ENCODE measurements around the gene ZNF593.

ZNF593 gene

DNA sequence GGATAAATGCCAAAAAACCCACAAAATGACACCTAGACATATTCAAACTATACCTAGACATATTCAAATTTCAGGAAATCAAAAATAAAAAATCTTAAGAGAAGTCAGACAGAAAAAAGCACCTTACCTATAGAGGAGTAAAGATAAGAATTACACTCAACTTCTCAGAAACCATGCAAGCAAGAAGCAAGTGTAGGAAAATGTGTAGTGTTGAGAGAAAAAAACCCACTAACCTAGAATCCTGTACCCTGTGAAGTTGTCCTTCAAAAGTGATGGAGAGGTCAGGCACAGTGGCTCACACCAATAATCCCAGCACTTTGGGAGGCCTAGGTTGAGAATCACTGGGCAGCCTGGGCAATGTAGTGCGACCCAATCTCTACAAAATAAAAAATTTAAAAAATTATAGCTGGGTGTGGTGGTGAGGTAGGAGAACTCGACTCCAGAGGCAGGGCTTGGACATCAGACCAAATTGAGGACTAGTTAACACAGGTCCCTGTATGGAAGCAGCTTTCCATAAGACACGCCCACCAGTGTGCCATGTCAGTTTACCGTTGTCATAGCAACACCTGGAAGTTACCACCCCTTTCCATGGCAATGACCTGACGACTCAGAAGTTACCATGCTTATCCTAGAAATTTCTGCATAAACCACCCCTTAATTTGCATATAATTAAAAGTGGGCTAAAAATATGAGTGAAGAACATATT is 37.4 kb upstream of the ZNF593 start:
- no peak for TF ChIP-seq JUND (IDR thresholded peaks at IDR 0.05; ENCODE audit: low read depth)
- in situ Hi-C loops (cut with HindIII; ENCODE audit: low pct_unique_long_range_greater_than_20kb, low sequenced_read_pairs), result no loop called here
- DNase-seq (ENCODE audit: low read depth in 1 of 2, low spot score in 1 of 2), result peak in 1 of 2 experiments; percentile 69

DNA sequence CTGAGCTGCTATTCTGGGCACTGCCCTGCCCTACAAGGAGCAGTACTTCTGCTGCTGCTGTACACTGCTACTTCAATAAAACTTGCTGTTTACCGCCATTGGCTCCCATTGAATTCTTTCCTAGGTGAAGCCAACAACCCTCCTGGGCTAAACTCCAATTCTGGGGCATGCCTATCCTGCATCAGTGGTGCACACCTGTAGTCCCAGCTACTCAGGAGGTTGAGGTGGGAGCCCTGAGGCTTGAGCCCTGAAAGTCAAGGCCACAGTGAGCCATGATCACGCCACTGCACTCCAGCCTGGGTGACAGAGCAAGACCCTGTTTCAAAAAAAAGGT is 36.9 kb upstream of the ZNF593 start:
- in situ Hi-C loops (cut with HindIII; ENCODE audit: low pct_unique_long_range_greater_than_20kb, low sequenced_read_pairs), result no loop called here
- DNase-seq (ENCODE audit: low read depth in 1 of 2, low spot score in 1 of 2), result no peak
- no peak for TF ChIP-seq JUND (IDR thresholded peaks at IDR 0.05; ENCODE audit: low read depth)

DNA sequence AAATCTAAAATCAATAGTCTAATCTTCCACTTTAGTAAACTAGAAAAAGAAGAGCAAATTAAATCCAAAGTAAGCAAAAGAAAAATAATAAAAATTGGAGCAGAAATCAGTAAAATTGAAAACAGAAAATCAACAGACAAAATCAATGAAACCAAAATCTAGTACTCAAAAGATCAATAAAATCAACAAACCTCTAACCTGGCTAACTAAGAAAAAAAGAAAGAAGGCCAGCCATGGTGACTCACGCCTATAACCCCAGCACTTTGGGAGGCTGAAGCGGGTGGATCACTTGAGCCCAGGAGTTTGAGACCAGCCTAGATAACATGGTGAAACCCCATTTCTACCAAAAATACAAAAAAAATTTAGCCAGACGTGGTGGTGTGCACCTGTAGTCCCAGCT is 35.2 kb upstream of the ZNF593 start:
- no peak for TF ChIP-seq JUND (IDR thresholded peaks at IDR 0.05; ENCODE audit: low read depth)
- DNase-seq (ENCODE audit: low read depth in 1 of 2, low spot score in 1 of 2), result no peak
- in situ Hi-C loops (cut with HindIII; ENCODE audit: low pct_unique_long_range_greater_than_20kb, low sequenced_read_pairs), result no loop called here

DNA sequence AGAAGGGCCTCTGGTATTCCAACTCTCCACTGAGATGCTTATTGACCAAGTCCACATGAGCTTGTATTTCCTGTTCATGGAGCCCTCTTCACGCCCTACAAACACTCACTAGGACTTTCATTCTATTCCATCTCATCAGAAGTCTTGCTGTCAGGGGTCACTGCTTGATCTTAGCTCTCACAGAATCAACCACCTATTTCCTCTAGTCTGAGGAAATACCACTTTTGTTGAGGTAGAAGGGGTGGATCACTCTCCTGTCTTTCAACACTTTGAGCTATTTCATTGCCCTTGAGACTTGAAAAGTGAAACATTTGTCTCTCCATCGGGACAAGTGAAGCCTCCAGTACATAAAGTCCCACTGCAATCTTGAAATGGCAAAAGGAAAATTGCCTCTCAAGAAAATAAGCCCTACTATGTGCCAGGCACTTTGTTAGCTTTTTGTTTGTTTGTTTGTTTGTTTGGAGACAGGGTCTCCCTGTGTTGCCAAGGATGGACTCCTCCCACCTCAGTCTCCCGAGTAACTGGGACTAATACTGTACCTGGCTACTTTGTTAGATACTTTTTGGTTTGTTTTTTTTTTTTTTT is 30.6 kb upstream of the ZNF593 start:
- in situ Hi-C loops (cut with HindIII; ENCODE audit: low pct_unique_long_range_greater_than_20kb, low sequenced_read_pairs), result no loop called here
- no peak for TF ChIP-seq JUND (IDR thresholded peaks at IDR 0.05; ENCODE audit: low read depth)
- DNase-seq (ENCODE audit: low read depth in 1 of 2, low spot score in 1 of 2), result no peak

DNA sequence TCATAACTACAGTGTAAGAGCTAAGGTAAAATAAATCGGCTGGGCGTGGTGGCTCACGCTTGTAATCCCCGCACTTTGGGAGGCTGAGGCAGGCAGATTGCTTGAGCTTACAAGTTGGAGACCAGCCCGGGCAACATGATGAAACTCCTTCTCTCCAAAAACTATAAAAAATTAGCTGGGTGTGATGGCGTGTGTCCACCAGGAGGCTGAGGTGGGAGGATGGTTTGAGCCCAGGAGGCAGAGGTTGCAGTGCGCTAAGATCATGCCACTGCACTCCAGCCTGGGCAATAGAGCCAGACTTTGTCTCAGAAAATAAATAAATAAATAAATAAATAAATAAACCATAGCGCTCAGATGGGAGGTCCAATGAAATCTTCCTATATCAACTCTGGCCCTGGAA is 27.5 kb upstream of the ZNF593 start:
- no peak for DNase-seq (ENCODE audit: low read depth in 1 of 2, low spot score in 1 of 2)
- TF ChIP-seq JUND (IDR thresholded peaks at IDR 0.05; ENCODE audit: low read depth), result no peak
- in situ Hi-C loops (cut with HindIII; ENCODE audit: low pct_unique_long_range_greater_than_20kb, low sequenced_read_pairs), result no loop called here

DNA sequence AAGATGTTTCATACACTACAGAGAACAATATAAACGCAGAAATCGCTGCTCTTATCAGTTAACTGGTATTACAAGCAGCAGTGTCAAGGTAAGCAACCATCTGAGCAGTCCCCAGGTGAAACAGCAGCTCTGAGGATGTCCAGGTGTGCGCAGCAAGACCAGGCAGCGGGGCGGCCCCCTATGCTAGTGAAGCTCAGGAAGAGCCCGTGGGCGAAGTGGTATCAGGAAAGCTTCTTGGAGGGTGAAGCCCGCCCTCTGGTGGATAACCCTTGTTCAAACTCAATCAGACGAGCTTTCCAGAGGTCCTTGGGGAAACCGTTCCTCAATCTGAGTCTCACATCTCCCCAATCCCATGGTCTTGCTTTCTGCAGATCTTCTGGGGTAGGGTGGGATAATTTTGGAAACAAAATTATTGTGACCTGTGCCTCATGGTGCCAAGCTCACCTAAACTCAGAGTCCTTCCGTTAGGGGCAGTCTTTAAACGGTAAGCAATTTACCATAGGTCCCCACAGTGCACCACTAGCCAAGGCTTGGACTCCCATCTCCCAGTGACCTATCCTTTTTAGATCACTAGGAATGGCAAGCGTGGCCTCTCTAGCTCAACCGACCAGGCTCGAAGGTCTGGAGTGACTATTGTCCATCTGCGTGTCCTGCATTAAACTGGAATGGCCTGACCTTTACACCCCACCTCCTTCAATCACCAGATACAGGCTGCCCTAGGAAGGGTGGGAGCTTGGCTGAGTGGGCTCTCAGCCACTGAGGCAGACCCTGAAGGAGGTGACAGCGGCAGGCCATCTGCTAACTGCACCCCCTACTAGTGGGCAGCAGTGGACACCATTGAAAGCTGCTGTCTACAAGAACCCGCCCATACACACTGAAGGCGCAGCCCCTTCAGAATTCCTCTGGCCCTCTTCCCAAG is 24.4 kb upstream of the ZNF593 start:
- in situ Hi-C loops (cut with HindIII; ENCODE audit: low pct_unique_long_range_greater_than_20kb, low sequenced_read_pairs), result no loop called here
- no peak for TF ChIP-seq JUND (IDR thresholded peaks at IDR 0.05; ENCODE audit: low read depth)
- peak; percentile 37 to 84 for DNase-seq (ENCODE audit: low read depth in 1 of 2, low spot score in 1 of 2)

DNA sequence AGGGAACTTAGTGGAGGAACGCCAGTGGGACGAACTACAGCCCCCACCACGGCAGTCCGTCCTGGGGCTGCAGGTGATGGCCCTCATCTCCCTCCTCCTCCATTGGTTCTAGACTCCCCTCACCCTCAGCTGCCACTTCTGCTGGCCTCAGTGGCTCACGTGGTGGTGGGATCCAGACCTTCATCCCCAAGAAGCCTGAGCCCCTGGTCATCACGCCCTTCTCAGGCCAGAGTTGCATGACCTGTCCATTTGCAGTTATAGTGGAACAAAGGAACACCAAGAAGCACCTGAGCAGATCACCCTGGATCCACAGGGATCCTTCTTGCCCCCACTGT is 23.8 kb upstream of the ZNF593 start:
- no peak for DNase-seq (ENCODE audit: low read depth in 1 of 2, low spot score in 1 of 2)
- in situ Hi-C loops (cut with HindIII; ENCODE audit: low pct_unique_long_range_greater_than_20kb, low sequenced_read_pairs), result no loop called here

DNA sequence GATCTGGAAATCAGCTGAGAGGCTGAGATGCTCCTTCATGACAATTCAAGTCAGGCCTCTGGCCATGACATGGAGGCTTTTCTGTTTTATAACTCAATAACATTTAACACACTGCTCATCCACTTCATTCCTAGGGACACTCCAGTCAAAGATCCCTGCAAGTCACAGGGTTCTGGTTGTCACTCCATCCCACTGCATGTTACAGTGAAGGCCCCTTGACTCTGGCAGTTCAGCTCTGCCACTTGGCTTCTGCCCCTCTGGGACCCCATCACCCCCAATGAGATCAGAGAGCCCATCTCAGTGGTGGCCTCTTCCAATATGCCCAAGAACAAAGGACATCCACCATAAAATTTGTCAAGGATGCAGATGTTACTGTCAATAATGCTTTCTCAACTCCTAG is 20.8 kb upstream of the ZNF593 start:
- in situ Hi-C loops (cut with HindIII; ENCODE audit: low pct_unique_long_range_greater_than_20kb, low sequenced_read_pairs), result no loop called here
- no peak for TF ChIP-seq JUND (IDR thresholded peaks at IDR 0.05; ENCODE audit: low read depth)
- no peak for DNase-seq (ENCODE audit: low read depth in 1 of 2, low spot score in 1 of 2)

More for the DNA sequence above, 23.8 kb upstream of the ZNF593 start:
- no peak for TF ChIP-seq JUND (IDR thresholded peaks at IDR 0.05; ENCODE audit: low read depth)

DNA sequence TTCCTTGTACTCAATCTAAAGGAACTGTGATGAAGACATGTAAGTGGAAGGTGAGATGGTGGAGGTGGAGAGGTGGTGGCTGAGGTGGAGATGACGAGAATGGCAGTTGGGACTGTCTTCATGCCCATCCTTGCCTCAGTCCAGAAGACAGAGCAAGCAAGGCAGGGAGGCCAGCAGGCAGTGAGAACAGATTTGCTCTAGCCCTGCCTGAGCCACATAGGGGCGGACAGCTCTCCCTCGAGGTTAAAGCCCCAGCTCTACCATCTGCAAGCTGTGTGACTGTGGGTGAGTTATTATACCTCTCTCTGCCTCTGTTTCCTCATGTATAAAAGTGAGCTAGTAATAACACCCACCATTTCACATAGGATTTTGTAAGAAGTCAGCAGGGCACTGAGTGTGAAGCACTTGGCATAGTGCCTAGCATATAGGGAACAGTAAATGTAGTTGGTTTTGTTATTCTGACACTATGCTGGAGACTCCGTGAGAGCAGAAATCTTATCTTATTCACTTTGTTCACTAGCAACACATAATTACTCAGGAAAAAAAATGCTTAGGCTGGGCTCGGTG is 15.7 kb upstream of the ZNF593 start:
- TF ChIP-seq JUND (IDR thresholded peaks at IDR 0.05; ENCODE audit: low read depth), result no peak
- in situ Hi-C loops (cut with HindIII; ENCODE audit: low pct_unique_long_range_greater_than_20kb, low sequenced_read_pairs), result no loop called here
- DNase-seq (ENCODE audit: low read depth in 1 of 2, low spot score in 1 of 2), result no peak

DNA sequence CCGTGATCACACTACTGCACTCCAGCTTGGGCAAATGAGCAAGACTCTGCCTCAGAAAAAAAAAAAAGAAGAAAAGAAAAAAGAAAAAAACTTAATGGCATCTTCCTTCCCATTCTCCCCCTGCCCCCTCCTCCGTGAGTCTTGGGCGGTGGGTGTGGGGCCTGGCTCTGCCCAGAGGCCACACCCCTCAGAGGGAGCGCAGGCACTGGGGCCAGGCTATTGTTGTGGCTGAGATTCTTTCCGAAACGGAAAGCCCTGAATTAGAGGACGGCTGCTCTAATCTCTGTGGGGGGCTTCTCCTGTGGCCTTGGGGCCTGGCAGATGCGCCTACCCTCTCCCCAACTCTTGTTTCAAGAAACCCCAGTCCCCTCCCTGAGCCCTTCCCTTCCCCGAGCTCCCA is 15.0 kb upstream of the ZNF593 start:
- no peak for DNase-seq (ENCODE audit: low read depth in 1 of 2, low spot score in 1 of 2)
- in situ Hi-C loops (cut with HindIII; ENCODE audit: low pct_unique_long_range_greater_than_20kb, low sequenced_read_pairs), result no loop called here
- no peak for TF ChIP-seq JUND (IDR thresholded peaks at IDR 0.05; ENCODE audit: low read depth)

DNA sequence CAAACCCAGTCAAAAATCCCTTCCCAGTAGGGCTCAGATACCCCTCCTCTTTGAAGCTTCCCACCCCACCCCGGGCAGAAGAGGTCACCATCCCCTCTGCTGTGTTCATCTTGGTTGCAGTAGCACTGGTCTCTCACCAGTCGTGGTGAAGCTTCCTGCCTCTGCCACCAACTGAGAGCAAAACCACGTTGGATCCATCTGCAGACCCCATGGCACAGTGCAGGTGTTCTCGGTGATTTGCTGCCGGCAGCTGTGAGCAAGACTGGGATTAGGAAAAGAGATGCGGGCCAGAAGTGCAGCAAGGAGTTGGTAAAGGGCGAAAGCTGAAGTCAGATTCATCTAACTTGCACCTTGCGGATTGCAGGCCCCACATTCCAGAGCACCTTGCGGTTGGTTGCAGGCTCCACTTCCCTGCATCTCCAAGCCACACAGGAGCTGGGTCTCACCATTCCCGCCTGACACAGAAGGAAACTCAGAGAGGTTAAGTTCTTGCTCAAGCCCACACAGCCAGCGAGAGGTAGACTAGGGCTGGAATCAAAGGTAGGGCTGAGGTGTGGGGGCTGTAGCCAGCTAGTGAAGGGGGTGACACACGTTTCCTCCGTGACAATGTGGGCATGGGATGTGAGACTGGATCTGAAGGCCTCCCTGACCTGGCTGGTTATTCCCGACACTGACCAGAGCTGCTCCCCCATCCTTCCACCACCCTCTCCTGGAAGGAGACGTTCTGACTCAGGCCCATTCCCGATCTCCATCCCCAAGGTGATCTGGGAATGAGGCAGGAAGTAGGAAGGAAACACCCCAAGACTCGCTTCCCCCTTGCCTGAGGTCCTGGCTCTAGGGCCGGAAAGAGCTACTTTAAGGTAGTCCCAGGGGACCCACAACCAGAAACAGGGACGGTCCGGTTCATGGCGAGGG is 14.1 kb upstream of the ZNF593 start:
- DNase-seq (ENCODE audit: low read depth in 1 of 2, low spot score in 1 of 2), result no peak
- no peak for TF ChIP-seq JUND (IDR thresholded peaks at IDR 0.05; ENCODE audit: low read depth)
- in situ Hi-C loops (cut with HindIII; ENCODE audit: low pct_unique_long_range_greater_than_20kb, low sequenced_read_pairs), result no loop called here

Measured in T47D (cell line).